Stimulated activated naive CD4-positive, alpha-beta T cell (primary cell): ENCODE data around the gene ZNF660.
"Not testable (repeated sequence)": the region's sequence is repeated elsewhere in the genome, so short reads cannot be mapped to it uniquely, and the experiment has no call there.

Experiments
- DNase-seq, 6 experiments: peaks; one replicate each; lab custom pipeline; 2025; lab: John Stamatoyannopoulos, UW

Gene ZNF660

DNA sequence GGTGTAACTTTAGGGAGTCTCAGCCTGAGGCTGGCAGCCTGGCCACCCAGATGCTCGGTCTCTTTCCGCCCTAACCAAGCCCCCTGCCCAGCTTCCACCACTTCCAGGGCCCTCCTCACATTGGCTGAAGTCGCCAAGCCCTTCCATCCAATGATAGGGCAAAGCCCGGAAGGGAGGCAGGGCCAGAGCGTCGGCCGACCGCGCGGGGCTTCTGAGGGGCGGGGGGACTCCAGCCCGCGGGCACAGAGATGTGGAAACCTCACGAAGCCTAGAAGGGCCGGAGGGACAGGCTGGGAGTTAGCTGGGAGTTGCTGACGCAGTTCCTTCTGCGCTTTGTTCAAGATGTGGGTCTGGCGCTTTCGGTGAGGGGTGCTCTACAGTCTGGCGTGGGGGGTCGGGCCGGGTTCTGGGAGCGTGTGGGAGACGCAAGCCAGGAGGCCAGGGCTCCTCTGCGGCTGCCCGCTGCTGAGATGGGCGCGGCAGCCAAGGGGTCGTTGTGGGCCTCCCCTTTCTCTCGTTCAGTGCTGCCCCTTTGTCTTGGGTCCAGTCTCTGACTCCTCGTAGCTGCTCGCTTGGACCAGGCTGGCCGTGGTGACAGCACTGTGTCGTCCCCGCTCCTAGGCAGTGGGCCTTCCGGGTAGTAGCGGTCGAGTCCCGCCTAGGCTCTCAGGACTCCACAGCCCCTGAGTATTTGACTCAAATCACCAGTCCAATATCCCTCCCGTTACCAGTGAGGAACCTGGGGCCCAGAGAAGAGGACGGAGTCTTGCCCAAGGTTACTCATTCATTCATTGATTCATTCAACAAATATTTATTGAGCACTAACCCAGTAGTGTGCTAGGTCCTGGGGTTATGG lies at the start of gene ZNF660:
Gene ZNF660 (plus strand): TSS at position 319 of the 856 bp plus-strand sequence. CDS start 9,230 bp downstream, outside the sequence.
- no peak for DNase-seq

DNA sequence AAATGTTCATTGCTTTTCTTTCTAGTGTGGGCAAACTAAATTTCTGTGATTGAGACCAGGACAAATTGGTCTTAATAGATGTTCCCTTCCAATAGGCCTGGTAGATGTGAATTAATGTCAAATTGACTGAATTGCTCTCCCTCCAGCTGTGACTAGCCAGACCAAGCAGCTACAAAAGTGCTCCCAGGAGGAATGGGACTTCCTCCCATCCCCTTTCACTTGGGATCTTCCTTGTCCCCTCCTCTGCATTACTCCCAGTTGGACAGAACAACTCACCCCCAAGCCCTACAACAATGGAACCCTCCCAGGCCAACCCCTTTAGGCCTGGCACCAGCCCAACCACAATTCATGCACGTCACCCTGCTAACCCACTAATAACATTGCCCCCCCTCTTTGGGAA lies 49.4 kb upstream of the ZNF660 start:
- DNase-seq, result no peak

DNA sequence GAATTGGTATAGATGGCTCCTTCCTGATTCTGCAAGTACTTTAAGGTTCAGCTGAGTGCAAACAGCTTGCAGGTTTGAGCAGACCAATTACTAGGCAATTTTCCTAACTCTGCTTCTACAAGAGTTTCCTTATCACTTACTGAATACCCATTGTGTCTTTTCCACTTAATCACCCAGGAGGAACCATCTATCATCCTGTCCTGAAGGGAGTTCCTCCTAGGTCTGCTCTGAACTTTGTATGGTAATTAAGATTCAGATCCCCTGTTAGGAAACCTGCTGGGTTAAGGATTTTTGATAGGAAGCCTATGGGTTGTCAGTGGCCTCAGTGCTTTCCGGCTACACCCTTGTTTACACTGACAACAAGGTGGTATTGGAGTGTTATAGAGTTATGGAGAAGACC lies 40.0 kb upstream of the ZNF660 start:
- DNase-seq, result not testable (repeated sequence)

DNA sequence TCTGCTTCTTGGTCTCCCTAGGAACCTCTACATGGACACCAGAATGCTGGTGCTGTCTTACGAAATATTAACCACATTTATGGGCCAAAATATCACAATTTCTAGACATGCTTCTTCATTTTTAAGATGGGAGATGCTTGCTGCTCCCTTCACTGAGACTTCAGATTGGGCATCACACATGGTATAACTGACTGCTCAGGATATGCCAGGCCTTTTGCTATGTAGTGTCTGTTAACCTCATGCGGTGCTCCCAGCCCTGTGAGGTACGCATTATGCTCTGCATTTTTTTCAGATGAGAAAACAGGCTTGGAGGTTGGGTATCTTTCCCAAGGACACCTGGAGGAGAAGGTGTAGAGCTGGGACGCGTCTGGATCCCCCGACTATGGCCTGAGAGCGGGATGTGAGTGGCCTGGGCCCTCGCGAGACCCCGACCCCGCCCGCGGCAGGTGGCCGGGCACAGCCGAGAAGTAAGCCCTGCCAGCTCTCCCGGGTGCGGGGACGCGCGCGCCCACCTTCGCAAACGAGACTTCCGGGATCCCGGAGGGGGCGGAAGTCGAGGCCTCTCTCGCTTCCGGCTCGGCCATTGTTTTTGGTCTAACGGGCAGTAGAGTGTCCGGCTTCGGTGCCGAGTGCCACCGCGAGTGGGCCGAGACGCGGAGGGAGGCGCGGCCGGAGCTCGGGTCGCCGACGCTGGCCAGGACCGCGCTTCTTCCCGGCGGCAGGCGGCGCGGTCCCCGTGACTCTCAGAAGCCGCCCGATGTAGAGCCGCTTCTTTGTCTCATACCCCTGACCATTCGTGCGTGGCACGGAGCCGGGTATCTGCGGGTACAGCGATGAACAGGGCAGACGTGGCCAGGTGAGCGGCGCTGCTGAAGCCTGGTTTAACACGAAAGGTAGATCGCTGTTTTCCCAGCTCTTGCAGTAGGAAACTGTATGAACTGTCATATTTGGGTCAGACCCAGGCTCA lies 29.9 kb upstream of the ZNF660 start, which contains the start of gene ZKSCAN7:
Gene ZKSCAN7 (plus strand): TSS at position 568 of the 967 bp plus-strand sequence. CDS start 1,855 bp downstream, outside the sequence.
- DNase-seq, result peak in 5 of 6 experiments; percentile 9 to 57 (median 23)

DNA sequence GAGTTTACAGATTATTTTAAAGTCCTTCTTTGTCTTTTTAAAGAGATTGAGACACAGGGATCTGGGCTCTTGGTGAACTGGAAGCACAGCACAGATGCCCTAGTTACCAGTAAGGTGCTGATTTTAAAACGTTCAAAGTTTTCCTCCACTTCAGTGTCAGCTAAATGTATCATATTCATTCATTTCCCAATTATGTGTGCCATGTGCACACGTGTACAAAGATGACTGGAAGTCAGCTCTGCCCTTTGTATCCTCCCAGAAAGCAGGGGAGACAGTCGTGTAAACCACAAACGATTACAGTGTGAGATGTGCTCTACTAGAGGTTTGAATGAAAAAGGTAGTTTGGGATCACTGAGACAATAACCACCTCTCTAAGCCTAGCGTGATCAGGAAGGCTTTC lies 29.0 kb upstream of the ZNF660 start:
- peak in 1 of 6 experiments; percentile 19 for DNase-seq

DNA sequence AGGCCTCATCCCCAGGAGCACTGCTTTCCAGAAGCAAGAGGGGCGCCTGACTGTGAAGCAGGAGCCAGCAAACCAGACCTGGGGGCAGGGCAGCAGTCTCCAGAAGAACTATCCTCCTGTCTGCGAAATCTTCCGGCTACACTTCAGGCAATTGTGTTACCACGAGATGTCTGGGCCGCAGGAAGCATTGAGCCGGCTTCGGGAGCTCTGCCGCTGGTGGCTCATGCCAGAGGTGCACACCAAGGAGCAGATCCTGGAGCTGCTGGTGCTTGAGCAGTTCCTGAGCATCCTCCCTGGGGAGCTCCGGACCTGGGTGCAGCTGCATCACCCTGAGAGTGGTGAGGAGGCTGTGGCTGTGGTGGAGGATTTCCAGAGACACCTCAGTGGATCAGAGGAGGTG lies 27.7 kb upstream of the ZNF660 start:
- DNase-seq, result no peak

DNA sequence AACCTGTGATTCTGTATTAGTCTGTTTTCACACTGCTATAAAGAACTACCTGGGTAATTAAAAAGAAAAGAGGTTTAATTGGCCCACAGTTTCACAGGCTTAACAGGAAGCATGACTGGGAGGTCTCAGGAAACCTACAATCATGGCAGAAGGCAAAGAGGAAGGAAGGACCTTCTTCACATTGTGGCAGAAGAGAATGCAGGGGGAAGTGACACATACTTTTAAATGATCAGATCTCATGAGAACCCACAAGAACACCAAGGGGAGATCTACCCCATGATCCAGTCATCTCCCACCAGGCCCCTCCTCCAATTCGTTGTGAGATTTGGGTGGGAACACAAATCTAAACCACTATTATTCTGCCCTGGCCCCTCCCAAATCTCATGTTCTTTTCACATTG lies 23.7 kb upstream of the ZNF660 start:
- DNase-seq, result no peak

DNA sequence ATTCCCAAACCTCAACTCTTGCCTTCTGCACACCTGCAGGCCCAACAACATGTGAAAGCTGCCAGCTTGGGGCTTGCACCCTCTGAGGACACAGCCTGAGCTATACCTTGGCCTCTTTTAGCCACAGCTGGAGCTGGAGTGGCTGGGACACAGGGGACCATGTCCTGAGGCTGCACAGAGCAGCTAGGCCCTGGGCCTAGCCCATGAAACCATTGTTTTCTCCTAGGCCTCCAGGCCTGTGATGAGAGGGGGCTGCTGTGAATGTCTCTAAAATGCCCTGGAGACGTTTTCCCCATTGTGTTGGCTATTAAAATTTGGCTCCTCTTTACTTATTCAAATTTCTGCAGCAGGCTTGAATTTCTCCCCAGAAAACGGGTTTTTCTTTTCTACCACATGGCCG lies 22.6 kb upstream of the ZNF660 start:
- DNase-seq, result no peak

DNA sequence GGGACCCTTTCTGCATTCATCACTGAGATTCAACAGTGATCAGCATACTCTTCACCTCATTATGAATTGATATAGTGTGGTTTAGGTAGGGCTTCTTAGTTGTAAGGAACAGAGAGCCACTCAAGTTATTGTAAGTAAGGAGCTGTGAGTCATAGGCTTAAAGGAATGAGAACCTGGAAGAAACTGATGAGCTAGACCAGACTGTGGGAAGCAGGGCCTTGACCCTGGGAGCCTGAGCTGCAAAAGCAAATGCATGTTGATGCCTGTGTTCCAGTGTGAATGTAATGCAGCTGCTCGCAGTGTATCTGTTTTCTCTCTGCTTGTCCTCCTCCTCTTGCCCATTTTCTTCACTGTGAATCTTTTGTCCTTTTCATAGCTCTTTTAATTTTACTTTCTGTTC lies 16.2 kb upstream of the ZNF660 start:
- no peak for DNase-seq

DNA sequence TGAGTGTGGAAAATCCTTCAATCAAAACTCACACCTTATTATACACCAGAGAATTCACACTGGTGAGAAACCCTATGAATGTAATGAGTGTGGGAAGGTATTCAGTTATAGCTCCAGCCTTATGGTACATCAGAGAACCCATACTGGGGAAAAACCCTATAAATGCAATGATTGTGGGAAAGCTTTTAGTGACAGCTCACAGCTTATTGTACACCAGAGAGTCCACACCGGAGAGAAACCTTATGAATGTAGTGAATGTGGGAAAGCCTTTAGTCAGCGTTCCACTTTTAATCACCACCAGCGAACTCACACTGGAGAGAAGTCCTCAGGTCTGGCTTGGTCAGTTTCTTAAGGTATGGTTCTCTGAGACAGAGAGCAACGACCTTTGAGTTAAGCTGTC lies 13.7 kb upstream of the ZNF660 start:
- no peak for DNase-seq

DNA sequence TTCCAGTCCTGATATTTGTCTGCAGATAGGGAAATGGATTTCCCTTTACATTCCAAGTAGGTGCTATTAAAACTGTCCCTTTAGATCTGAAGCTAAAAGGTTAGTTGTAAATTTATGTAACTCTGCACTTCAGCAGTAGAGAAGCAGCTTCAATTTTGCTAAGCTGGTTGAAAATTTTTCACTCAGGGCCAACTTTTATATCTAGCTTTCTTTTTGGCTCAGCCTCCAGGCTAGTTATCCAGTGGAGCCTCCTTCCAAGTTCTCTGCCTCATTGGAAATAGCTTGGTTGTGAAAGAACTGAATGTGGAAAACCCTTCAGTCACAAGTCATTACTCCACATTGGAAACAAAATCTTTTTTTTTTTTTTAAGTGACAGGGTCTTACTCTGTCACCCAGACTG lies 8.2 kb upstream of the ZNF660 start:
- DNase-seq, result no peak

DNA sequence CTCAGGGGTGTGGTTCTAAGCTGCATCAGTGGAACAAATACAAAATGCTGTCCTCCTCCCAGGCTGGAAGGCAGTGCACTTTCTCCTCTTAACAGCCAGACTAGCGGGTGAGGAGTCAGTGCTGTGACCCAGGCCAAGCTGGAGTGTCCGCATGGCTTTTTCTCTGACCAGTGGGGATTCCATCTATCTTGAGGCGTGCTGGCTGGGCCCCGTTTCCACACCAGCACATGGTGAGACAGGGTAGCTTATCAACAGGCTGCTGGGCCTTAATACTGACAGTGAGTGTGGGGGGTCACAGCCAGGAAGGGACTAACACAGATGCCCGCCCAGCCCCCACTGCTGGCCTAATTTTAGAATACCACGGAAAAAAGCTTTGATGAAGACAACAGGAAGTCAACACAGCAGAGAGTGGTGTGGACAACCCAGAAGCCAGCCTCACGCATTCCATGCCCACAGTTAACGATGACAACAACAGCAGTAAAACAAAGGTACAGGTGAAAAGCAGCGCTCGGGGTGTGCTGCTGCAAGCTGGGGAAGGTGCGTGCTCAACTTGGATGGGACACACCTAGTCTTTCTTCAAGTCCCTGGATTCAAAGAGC lies 7.3 kb upstream of the ZNF660 start:
- not testable (repeated sequence) for DNase-seq

DNA sequence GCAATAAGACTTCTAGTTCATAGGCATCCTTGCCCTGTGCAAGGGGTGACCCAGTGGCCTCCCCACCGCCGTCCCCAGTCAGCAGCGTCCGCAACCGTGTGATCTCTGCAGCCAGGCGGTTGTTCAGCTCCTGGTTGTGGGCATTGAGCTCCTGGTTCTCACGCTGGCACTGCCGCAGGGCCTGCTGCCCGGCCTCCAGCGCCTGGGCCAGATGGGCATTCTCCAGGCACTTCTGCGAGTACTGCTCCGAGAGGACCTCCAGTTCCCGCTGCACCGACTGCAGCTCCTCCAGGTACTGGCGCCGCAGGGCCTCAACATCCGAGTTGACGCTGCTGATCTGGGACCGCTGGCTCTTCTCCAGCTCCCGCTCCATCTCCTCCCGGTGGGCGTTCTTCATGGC lies 6.4 kb upstream of the ZNF660 start:
- DNase-seq, result not testable (repeated sequence)

DNA sequence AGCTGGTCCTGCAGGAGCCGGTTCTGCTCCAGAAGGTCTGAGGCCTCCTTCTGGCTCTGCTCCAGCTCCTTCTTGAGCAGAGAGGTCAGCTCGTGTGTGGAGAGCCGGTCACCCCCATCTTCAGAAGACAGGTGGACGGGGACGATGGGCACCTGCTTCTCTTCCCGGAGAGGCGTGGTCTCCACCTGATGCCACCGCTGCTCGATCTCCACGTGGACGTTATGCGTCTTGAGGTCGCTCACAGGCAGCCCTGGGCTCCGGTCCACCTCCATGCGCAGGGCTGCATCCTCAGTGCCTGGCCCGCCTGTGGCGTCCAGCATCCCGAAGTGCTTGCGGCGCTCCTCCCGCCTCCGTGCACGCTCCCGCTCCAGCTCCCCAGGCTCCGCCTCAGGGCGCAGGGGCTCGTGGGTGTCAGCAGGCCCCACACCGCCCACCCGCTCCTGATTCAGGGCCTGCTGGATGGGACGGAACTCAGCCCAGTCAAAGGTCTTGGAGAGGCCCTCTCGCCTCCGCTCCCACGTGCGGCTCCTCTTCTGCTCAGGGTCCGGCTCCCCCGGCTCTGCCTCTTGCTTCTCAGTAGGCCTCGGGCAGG lies 5.7 kb upstream of the ZNF660 start:
- DNase-seq, result not testable (repeated sequence)

DNA sequence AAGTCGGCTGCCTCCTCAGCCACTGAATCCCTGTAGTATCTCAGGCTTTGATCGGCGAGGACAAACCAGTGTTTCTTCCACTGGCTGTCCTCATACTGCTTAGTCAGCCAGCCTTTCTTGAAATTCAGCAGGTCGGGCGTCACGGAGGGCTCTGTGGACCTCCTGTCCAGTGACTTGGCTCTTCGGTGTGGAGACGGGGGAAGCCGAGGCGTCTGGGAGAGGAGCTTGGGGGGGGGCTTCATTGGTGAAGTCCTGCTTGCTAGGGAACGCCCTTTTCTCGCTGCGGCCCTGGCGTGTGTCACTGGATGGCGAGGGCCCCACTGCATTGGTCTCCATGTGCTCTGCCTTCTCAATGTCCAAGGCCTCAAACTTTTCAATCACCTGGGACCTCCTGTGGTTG lies 5.0 kb upstream of the ZNF660 start:
- not testable (repeated sequence) for DNase-seq

DNA sequence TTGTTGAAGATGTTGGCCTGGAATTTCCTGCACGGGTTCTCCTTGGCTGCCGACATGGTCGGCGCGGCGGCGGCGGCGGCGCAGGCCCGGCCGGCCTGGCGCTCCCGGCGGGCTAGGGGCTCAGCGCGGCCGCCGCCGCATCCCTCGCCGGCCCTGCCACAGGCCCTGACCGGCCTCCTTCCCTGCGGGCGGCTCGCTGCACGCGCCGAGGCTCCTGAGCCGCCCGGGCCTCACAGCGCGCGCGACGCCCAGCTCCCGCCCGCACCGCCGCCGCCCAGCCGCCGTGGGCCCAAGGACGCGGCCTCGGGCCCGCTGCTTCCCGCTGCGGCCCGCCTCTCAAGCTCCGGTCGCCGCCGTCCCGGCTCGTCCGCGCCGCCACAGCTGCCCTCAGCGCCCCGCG lies 3.8 kb upstream of the ZNF660 start:
- DNase-seq, result not testable (repeated sequence)

DNA sequence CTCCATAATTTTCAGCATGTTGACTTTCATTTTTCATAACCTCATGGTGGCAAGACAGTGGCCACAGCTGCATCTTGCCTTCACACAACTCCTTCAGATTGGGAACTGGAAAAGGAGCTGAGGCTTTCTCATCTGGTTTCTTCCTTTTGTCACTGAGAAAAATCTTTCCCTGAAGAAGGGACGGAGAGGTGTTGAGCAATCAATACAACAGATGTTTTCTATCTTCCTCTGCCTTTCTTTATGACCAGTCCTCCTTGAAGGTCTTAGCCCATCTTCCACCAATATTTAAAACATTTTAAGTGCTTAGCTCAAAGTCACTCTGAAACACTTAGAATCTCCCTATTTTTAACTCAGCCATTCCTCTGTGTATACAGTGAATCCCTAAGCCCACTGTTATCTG lies 11.9 kb downstream of the ZNF660 start:
- no peak for DNase-seq

DNA sequence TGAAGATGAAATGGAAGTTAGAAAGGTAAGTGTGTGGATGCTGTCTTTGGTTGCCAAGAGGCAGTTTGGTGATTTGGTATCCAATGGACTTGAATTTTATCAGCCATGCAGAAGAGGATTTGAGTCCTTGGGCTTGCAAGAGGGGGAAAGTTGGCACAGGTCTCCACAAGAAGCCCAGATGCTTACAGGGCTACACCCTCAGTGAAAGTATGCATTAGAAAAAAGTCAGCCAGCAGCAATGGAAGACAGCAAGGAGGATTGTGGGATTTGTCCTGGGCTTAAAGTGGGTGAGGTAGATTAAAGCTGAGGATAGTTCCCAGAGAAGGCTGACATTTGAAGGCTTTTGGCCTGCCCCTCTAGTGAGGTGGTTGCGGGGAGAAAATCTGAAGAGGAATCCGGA lies 17.0 kb downstream of the ZNF660 start:
- DNase-seq, result no peak

DNA sequence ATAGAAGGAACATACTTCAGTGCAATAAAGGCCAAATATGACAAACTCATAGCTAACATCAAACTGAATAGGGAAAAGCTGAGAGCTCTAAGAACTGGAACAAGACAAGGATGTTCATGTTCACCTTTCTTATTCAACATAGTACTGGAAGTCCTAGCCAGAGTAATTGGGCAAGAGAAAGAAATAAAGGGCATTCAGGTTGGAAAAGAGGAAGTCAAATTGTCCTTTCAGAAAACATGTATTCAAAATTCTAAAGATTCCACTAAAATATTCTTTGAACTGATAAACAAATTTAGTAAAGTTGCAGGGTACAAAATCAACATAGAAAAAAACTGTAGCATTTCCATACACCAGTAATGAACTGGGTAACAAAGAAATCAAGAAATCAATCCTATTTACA lies 27.9 kb downstream of the ZNF660 start:
- no peak for DNase-seq

DNA sequence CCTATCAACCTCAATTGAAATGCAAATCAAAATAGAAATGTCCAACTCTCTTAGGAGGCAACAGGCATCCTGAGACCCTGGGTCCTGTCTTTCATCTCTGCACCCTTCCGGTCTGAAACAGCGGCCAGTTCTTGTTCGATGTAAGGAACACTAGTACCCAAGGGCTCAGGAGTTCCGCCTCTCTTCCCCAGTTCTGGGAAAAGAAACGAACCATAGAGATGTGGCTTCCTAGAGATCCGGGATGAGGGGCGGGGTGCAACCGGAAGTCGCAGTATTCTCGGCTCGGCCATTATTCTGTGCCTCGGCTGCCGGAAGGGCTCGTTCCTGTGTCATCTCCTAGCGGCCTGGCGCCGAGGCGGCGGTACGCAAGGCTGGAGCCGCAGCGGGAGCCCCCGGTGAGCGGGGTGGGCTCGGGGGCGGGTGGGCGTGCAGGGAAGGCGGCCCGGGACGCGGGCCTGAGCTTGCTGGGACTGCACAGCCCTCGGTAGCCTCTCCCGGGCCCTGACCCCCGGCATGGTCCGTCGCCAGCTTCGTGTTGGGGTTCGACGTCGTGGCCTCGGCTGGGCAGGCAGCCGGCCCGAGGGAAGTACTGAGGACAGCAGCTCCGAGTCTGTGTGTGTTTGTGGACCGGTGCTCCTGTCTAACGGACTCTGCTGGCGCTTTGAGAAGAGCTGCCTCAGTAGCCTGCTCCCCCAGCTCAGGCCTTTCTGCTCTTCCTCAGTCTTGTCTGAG lies 40.2 kb downstream of the ZNF660 start, which contains the start of gene ZNF197:
Gene ZNF197 (plus strand): TSS at position 288 of the 732 bp plus-strand sequence. CDS start 4,119 bp downstream, outside the sequence.
- DNase-seq, result peak in 4 of 6 experiments; percentile 11 to 54 (median 16)

DNA sequence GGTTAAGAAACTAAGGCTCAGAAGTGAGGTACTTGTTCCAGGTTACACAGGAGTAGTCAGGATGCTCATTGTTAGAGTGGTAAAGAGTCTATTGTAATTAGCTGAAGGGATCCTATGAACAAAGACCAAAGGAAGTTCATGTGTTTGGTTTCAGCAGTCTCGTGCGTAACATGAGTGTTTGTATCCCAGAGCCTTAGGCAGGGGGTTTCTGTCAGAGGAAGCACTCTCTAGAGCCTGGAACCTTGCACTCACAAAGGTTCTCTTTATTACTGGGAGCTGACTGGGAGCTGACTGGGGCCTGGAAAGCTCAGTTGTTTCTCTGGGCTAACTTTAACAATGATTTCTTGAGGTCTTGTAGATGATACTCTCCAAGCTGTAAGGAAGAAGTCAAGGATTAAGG lies 44.0 kb downstream of the ZNF660 start:
- no peak for DNase-seq
